ENCODE measurements around the gene KDR. TPM values are rescaled to one million over a fixed set of nuclear protein-coding genes. Genes with fewer than 3 reads are reported as not detected.

KDR gene
- under 1 TPM in 2 of 3 donors, not detected in 1; 0.05 TPM for total RNA-seq

GRCh38 chr4:55125087-55125721 is at the start of gene KDR:
TSS of gene KDR (minus strand) at chr4:55125595. CDS start at chr4:55125293, 302 bp downstream.
- Mint-ChIP-seq H3K9me3 (no peaks in the 10 kb centered on the region), H3K4me1 (ENCODE audit: low read depth) (no peaks in the 10 kb centered on the region), H3K4me3 (no peak within 1 kb of the TSS), H3K36me3 (ENCODE audit: insufficient read depth) (no peaks in the 10 kb centered on the region), H3K27me3 (ENCODE audit: low read depth) (peaks cover 37% of the 10 kb centered on the region)
- ATAC-seq (peak in 1 of 2 donors; percentile 34), DNase-seq (no peak)

- Mint-ChIP-seq H3K4me3 (no peak overlapping the region), H3K4me1 (ENCODE audit: low read depth) (no peaks in the 10 kb centered on the region), H3K36me3 (ENCODE audit: insufficient read depth) (no peaks in the 10 kb centered on the region), H3K27me3 (ENCODE audit: low read depth) (peaks cover 11% of the 10 kb centered on the region), H3K9me3 (no peaks in the 10 kb centered on the region)
- ATAC-seq, result no peak
- no peak for DNase-seq
Observed at GRCh38 chr4:55173580-55173979, 48.2 kb upstream of the KDR start.

GRCh38 chr4:55172694-55173287 is 47.4 kb upstream of the KDR start:
- Mint-ChIP-seq H3K9me3 (no peaks in the 10 kb centered on the region), H3K36me3 (ENCODE audit: insufficient read depth) (no peaks in the 10 kb centered on the region), H3K4me3 (no peak overlapping the region), H3K27me3 (ENCODE audit: low read depth) (peaks cover 11% of the 10 kb centered on the region), H3K4me1 (ENCODE audit: low read depth) (no peaks in the 10 kb centered on the region)
- no peak for DNase-seq
- ATAC-seq, result no peak

- DNase-seq, result no peak
- peaks cover 11% of the 10 kb centered on the region for H3K27me3 Mint-ChIP-seq (ENCODE audit: low read depth)
- no peak overlapping the region for H3K4me3 Mint-ChIP-seq
- no peaks in the 10 kb centered on the region for H3K9me3 Mint-ChIP-seq
- H3K4me1 Mint-ChIP-seq (ENCODE audit: low read depth), result no peaks in the 10 kb centered on the region
- no peak for ATAC-seq
- H3K36me3 Mint-ChIP-seq (ENCODE audit: insufficient read depth), result no peaks in the 10 kb centered on the region
Observed at GRCh38 chr4:55170462-55170861, 45.1 kb upstream of the KDR start.

- ATAC-seq, result no peak
- Mint-ChIP-seq H3K36me3 (ENCODE audit: insufficient read depth) (no peaks in the 10 kb centered on the region), H3K27me3 (ENCODE audit: low read depth) (peaks cover 11% of the 10 kb centered on the region), H3K4me3 (no peak overlapping the region), H3K9me3 (no peaks in the 10 kb centered on the region), H3K4me1 (ENCODE audit: low read depth) (no peaks in the 10 kb centered on the region)
- no peak for DNase-seq
Observed at GRCh38 chr4:55169352-55169961, 44.1 kb upstream of the KDR start.

GRCh38 chr4:55162396-55162795 is 37.0 kb upstream of the KDR start:
- Mint-ChIP-seq H3K36me3 (ENCODE audit: insufficient read depth) (no peaks in the 10 kb centered on the region), H3K4me1 (ENCODE audit: low read depth) (no peaks in the 10 kb centered on the region), H3K27me3 (ENCODE audit: low read depth) (peaks cover 11% of the 10 kb centered on the region), H3K9me3 (no peaks in the 10 kb centered on the region), H3K4me3 (no peak overlapping the region)
- ATAC-seq, result no peak
- no peak for DNase-seq

GRCh38 chr4:55161739-55162138 is 36.3 kb upstream of the KDR start:
- Mint-ChIP-seq H3K27me3 (ENCODE audit: low read depth) (peaks cover 11% of the 10 kb centered on the region), H3K4me1 (ENCODE audit: low read depth) (no peaks in the 10 kb centered on the region), H3K36me3 (ENCODE audit: insufficient read depth) (no peaks in the 10 kb centered on the region), H3K9me3 (no peaks in the 10 kb centered on the region), H3K4me3 (no peak overlapping the region)
- DNase-seq (no peak), ATAC-seq (no peak)

GRCh38 chr4:55159851-55160250 is 34.5 kb upstream of the KDR start:
- Mint-ChIP-seq H3K36me3 (ENCODE audit: insufficient read depth) (no peaks in the 10 kb centered on the region), H3K4me1 (ENCODE audit: low read depth) (no peaks in the 10 kb centered on the region), H3K27me3 (ENCODE audit: low read depth) (peaks cover 17% of the 10 kb centered on the region), H3K4me3 (no peak overlapping the region), H3K9me3 (no peaks in the 10 kb centered on the region)
- DNase-seq (no peak), ATAC-seq (no peak)

- no peaks in the 10 kb centered on the region for H3K9me3 Mint-ChIP-seq
- no peaks in the 10 kb centered on the region for H3K4me1 Mint-ChIP-seq (ENCODE audit: low read depth)
- H3K27me3 Mint-ChIP-seq (ENCODE audit: low read depth), result peaks cover 21% of the 10 kb centered on the region
- ATAC-seq (no peak), DNase-seq (no peak)
- no peak overlapping the region for H3K4me3 Mint-ChIP-seq
- H3K36me3 Mint-ChIP-seq (ENCODE audit: insufficient read depth), result no peaks in the 10 kb centered on the region
Observed at GRCh38 chr4:55158957-55159356, 33.6 kb upstream of the KDR start.

GRCh38 chr4:55157559-55158277 is 32.3 kb upstream of the KDR start:
- Mint-ChIP-seq H3K9me3 (no peaks in the 10 kb centered on the region), H3K36me3 (ENCODE audit: insufficient read depth) (no peaks in the 10 kb centered on the region), H3K4me3 (no peak overlapping the region), H3K4me1 (ENCODE audit: low read depth) (no peaks in the 10 kb centered on the region), H3K27me3 (ENCODE audit: low read depth) (peaks cover 21% of the 10 kb centered on the region)
- ATAC-seq (no peak), DNase-seq (no peak)

GRCh38 chr4:55154933-55155332 is 29.5 kb upstream of the KDR start:
- no peak for DNase-seq
- Mint-ChIP-seq H3K27me3 (ENCODE audit: low read depth) (peaks cover 21% of the 10 kb centered on the region), H3K9me3 (no peaks in the 10 kb centered on the region), H3K4me3 (no peak overlapping the region), H3K4me1 (ENCODE audit: low read depth) (no peaks in the 10 kb centered on the region), H3K36me3 (ENCODE audit: insufficient read depth) (no peaks in the 10 kb centered on the region)
- ATAC-seq, result no peak

- H3K9me3 Mint-ChIP-seq, result no peaks in the 10 kb centered on the region
- no peak overlapping the region for H3K4me3 Mint-ChIP-seq
- ATAC-seq, result no peak
- no peak for DNase-seq
- H3K36me3 Mint-ChIP-seq (ENCODE audit: insufficient read depth), result no peaks in the 10 kb centered on the region
- H3K4me1 Mint-ChIP-seq (ENCODE audit: low read depth), result no peaks in the 10 kb centered on the region
- peaks cover 21% of the 10 kb centered on the region for H3K27me3 Mint-ChIP-seq (ENCODE audit: low read depth)
Observed at GRCh38 chr4:55154290-55154880, 29.0 kb upstream of the KDR start.

GRCh38 chr4:55143858-55144257 is 18.5 kb upstream of the KDR start:
- Mint-ChIP-seq H3K4me1 (ENCODE audit: low read depth) (no peaks in the 10 kb centered on the region), H3K36me3 (ENCODE audit: insufficient read depth) (no peaks in the 10 kb centered on the region), H3K4me3 (no peak overlapping the region), H3K9me3 (no peaks in the 10 kb centered on the region), H3K27me3 (ENCODE audit: low read depth) (peaks cover 4% of the 10 kb centered on the region)
- ATAC-seq (no peak), DNase-seq (no peak)

- no peak for ATAC-seq
- DNase-seq, result no peak
- H3K4me3 Mint-ChIP-seq, result no peak overlapping the region
- no peaks in the 10 kb centered on the region for H3K4me1 Mint-ChIP-seq (ENCODE audit: low read depth)
- peaks cover 2% of the 10 kb centered on the region for H3K27me3 Mint-ChIP-seq (ENCODE audit: low read depth)
- H3K9me3 Mint-ChIP-seq, result no peaks in the 10 kb centered on the region
- H3K36me3 Mint-ChIP-seq (ENCODE audit: insufficient read depth), result no peaks in the 10 kb centered on the region
Observed at GRCh38 chr4:55138367-55138766, 13.0 kb upstream of the KDR start.
